Esophagus mucosa (tissue), 1 donor: ENCODE results near the gene ACTMAP. TPM values are rescaled to one million over a fixed set of nuclear protein-coding genes. Genes with fewer than 3 reads are reported as not detected.
A peak's percentile ranks its signal among the peaks of the same experiment; 100 is the strongest.
"Not testable (repeated sequence)": the region's sequence is repeated elsewhere in the genome, so short reads cannot be mapped to it uniquely, and the experiment has no call there.

ENCODE experiments used
- ATAC-seq: fragments of 200-7000 bp; cut with Tn5 transposase; one replicate; pipeline ENCODE4 v1.9.1; 2020
- total RNA-seq: library from RNA; stranded (reverse); gene quantifications from one replicate; pipeline ENCODE4 v1.2.4, GENCODE V29; 2023
- donor health status: DM: yes; HTN: yes; CAD: no.

ACTMAP gene
- total RNA-seq, 1 donor from 2014 or later = 5.4 TPM

DNA sequence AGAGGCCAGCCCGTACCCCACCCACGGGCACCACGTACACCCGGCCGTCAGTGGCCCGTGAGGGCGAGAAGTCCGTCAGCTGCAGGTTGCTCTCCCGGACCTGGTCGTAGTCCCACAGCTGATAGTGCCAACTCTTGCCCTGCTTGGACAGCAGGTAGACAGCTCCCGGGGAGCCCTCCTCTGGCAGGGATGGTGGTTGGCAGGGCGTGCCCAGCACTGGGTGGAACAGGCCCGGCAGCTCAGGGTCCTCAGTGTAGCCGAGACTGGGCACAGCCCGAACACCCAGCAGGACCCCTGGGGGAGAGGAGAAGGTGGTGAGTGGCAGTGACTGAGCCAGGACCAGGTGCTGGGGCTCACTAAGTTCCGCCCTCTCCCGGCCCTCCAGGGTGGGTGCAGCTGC lies 7.8 kb downstream of the ACTMAP start:
- ATAC-seq = peak; percentile 12

GRCh38 chr19:40741527-40742390 lies 8.5 kb downstream of the ACTMAP start:
- peak; percentile 6 for ATAC-seq

- peak; percentile 1 for ATAC-seq
Observed at GRCh38 chr19:40740747-40741146, 9.5 kb downstream of the ACTMAP start.

- no peak for ATAC-seq
Observed at GRCh38 chr19:40739871-40740703, 10.2 kb downstream of the ACTMAP start.

- ATAC-seq = no peak
Observed at GRCh38 chr19:40739030-40739839, 11.0 kb downstream of the ACTMAP start.

- ATAC-seq = no peak
Observed at GRCh38 chr19:40737102-40737644, 13.1 kb downstream of the ACTMAP start.

- no peak for ATAC-seq
Observed at GRCh38 chr19:40736661-40737060, 13.6 kb downstream of the ACTMAP start.

GRCh38 chr19:40735013-40735771 lies 15.1 kb downstream of the ACTMAP start:
- peak; percentile 30 for ATAC-seq

DNA sequence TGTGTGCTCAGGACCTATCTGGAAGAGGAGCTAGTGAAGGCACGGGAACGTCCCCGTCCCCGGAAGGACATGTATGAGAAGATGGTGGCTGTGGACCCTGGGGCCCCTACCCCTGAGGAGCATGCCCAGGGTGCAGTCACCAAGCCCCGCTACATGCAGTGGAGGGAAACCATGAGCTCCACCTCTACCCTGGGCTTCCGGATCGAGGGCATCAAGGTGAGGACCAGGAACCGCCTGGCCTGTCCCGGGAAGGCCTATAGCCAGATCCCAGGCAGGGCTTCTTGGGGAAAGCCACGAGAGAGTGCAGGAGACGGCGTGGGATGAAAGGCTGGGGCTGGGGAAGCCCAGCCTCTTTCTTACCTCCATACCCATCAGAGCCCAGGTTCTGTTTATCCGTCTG lies 17.1 kb downstream of the ACTMAP start:
- ATAC-seq = no peak

- not testable (repeated sequence) for ATAC-seq
Observed at GRCh38 chr19:40732304-40732703, 18.0 kb downstream of the ACTMAP start.

DNA sequence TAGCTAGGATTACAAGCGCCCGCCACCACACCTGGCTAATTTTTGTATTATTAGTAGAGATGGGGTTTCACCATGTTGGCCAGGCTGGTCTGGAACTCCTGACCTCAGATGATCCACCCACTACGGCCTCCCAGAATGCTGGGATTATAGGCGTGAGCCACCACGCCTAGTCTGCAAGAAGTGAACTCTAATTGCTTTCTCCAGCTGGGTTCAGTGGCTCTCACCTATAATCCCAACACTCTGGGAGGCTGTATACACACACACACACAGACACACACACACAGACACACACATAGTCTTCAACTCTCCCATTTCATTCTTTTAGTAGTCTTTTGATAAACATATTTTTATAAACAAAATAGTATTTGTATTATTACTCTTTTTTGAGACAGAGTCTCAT lies 20.2 kb downstream of the ACTMAP start:
- not testable (repeated sequence) for ATAC-seq

DNA sequence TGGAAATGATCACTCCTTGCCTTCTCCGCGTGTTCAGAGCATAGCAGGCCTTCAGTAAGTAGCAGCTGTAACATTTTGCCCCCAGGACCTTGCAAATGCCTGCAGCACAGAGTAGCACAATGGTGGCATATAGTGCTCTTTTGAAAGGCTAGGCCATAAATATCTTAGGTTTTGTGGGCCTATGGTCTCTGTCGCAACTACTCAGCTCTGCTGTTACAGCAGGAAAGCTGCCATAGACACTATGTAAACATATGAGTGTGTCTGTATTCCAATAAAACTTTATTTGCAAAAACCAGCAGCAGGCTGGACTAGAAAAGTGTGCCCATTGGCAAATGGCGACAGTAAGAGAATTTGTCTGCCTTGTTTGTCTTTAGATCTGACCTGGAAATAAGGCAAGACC lies 24.0 kb downstream of the ACTMAP start:
- ATAC-seq = no peak

DNA sequence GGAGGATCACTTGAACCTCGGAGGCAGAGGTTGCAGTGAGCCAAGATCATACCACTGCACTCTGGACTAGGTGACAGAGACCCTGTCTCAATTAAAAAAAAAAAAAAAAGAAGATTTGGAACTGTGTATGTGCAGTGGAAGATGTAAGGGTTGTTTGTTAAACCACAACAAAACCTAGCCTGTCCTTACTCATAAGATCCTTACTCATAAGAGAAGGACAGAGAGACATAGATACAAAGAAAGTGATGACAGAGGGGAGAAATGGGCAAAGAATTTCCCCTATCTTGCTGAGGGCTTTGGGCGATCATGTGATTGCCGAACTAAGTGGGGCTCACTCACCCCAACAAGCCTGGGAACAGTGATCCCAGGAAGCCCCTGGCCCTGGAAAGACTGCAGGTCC lies 25.4 kb downstream of the ACTMAP start:
- no peak for ATAC-seq

DNA sequence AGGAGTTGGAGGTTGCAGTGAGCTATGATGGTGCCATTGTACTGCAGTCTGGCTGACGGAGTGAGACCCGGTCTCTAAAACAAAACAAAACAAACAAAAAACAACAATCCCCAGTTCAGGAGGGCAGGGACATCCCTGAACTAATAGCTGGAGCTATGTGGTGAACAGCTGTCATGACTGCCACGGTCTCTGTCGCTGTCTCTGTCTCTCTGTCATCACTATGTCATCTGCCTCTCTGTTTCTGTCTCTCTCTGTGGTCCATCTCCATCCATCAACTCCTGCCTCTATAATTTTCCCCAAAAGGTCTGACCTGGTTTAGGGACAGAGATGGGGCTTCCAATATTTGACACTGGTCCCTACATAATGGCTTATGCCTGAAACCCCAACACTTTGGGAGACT lies 26.0 kb downstream of the ACTMAP start:
- ATAC-seq = no peak

GRCh38 chr19:40723661-40724254 lies 26.5 kb downstream of the ACTMAP start:
- no peak for ATAC-seq

- ATAC-seq = peak; percentile 24
Observed at GRCh38 chr19:40721936-40722661, 28.2 kb downstream of the ACTMAP start.

GRCh38 chr19:40721140-40721486 lies 29.2 kb downstream of the ACTMAP start:
- ATAC-seq = no peak

- no peak for ATAC-seq
Observed at GRCh38 chr19:40719414-40719894, 30.8 kb downstream of the ACTMAP start.

DNA sequence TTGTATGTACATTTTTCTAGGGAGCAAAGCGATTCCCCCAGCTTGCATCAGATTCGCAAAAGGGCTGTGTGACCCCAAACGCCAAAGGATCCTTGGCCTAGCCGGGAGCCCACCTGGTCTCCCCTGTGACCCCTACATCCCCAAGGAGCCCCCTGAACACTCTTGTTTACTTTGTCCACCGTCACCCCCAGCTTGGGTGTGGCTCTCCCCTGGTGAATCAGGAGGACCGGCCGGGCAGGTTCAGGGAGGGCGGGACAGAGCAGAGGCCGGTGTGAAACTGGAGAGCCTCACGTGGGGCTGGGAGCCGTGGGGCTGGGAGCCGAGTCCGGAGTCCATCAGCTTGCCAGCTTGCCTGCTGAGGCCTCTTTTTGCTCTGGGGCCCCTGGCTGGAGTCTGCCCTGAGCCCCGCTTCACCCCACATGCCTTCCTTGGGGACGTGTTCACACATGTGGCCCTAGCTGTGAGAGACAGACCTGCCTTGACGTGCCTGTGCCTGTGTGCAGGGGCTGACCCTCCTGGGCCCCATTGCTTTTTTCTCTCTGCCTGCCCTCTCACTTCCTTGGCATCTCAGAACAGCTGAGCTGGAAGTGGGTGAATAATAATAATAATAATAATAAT lies 31.4 kb downstream of the ACTMAP start:
- ATAC-seq = peak; percentile 42
